BLaER1 treated with 17β-estradiol and CSF1 and Interleukin-3, amounts not matched to agents 10 nM and 100 nM (cell line): ENCODE measurements around the gene LRRC26.

Experiments used
- H3K27ac ChIP-seq, 11 experiments: shearing (Covaris generic); formaldehyde crosslinking; 2 replicates each; pipeline ENCODE4 v1.8.1; 2022
- H3K27me3 ChIP-seq, 11 experiments: shearing (Covaris generic); formaldehyde crosslinking; 2 replicates each; pipeline ENCODE4 v1.8.1; 2022
- H3K36me3 ChIP-seq, 11 experiments: shearing (Covaris generic); formaldehyde crosslinking; 2 replicates each; pipeline ENCODE4 v1.8.1; 2022
- H3K4me1 ChIP-seq, 10 experiments: shearing (Covaris generic); formaldehyde crosslinking; 2 replicates each; pipeline ENCODE4 v1.8.1; 2022
- H3K4me2 ChIP-seq, 11 experiments: shearing (Covaris generic); formaldehyde crosslinking; 2 replicates each; pipeline ENCODE4 v1.8.1; 2022
- H3K4me3 ChIP-seq, 10 experiments: shearing (Covaris generic); formaldehyde crosslinking; 2 replicates each; pipeline ENCODE4 v1.8.1; 2022
- H3K9ac ChIP-seq, 11 experiments: shearing (Covaris generic); formaldehyde crosslinking; 2 replicates each; pipeline ENCODE4 v1.8.1; 2022
- H3K9me3 ChIP-seq, 11 experiments: shearing (Covaris generic); formaldehyde crosslinking; replicated peaks in 1 of 11; 2 replicates each; pipeline ENCODE4 v1.8.1; 2022
- H4K20me1 ChIP-seq, 11 experiments: shearing (Covaris generic); formaldehyde crosslinking; 2 replicates each; pipeline ENCODE4 v1.8.1; 2022
- Cebpa-rat ChIP-seq, 11 experiments: shearing (Covaris generic); IDR thresholded peaks; 2 replicates each; pipeline ENCODE4 v1.8.1; 2022

Gene LRRC26

GRCh38 chr9:137170486-137171148 lies 766 bp upstream of the LRRC26 start:
- Histone ChIP-seq H3K27ac (no peak overlapping the region), H4K20me1 (peaks cover 0 to 91% (median 33%) of the 10 kb centered on the region in 11 experiments; a peak in 18 of 22 replicates), H3K36me3 (no peaks in the 10 kb centered on the region), H3K27me3 (peaks cover 0 to 98% (median 14%) of the 10 kb centered on the region in 11 experiments; a peak in 16 of 22 replicates), H3K4me3 (peak overlapping the region in 4 of 10 experiments; percentile 58 to 70 (median 67); a peak in 5 of 20 replicates), H3K4me1 (peaks cover 33 to 99% (median 97%) of the 10 kb centered on the region in 10 experiments), H3K4me2 (peak overlapping the region in 10 of 11 experiments; percentile 96 to 100 (median 100); a peak in 18 of 22 replicates), H3K9ac (peak overlapping the region in 1 of 11 experiments; percentile 78; a peak in 2 of 22 replicates), H3K9me3 (no peaks in the 10 kb centered on the region)
- TF ChIP-seq Cebpa-rat (IDR thresholded peaks at IDR 0.05): no peak

DNA sequence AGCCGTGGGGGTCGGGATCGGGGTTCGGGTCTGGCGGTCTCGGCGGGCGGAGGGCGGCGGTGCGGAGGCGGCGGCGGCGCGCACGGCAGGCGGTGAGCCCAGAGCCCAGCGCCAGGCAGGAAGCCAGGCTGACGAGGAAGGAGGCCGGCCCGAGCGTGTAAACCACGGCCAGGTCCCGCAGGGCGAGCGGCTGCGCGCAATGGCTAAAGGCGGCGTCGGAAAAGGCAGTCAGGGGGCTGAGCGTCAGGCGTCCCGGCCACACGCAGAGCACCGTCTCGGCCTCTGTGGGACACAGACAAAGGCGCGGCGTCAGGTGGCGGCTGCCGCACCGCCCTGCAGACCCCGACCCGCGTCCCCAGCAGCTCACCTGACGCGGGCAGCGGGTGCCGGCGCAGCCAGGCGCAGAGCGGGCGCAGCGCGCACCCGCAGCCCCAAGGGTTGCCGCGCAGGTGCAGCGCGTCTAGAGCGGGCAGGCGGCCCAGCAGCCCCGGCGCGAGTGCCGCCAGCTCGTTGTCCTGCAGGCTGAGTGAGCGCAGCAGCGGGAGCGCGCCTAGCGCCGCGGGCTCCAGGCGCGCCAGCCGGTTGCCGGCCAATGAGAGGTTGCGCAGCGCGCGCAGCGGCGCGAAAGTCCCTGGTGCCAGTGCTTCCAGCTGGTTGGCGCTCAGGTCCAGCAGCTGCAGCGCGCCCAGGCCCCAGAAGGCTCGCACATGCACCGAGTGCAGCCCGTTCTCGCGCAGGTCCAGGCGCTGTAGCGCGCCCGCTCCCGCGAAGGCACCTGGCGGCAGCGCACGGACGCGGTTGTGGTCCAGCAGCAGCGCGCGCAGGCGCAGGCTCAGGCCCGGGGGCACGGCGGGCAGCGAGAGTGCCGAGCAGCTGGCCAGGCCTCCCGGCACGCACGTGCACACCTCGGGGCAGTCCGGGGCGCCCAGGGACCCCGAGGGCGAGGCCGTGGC lies 671 bp downstream of the LRRC26 start:
- Histone ChIP-seq H4K20me1 (peaks cover 0 to 89% (median 29%) of the 10 kb centered on the region in 11 experiments; a peak in 17 of 22 replicates), H3K4me1 (peaks cover 30 to 97% (median 95%) of the 10 kb centered on the region in 10 experiments), H3K9me3 (no peaks in the 10 kb centered on the region), H3K27me3 (peaks cover 0 to 87% (median 18%) of the 10 kb centered on the region in 11 experiments; a peak in 16 of 22 replicates), H3K27ac (peak overlapping the region in 6 of 11 experiments; percentile 0 to 57 (median 49); a peak in 10 of 22 replicates), H3K4me3 (peak overlapping the region; percentile 55 to 75 (median 66)), H3K4me2 (peak overlapping the region; percentile 96 to 100 (median 100)), H3K9ac (peak overlapping the region; percentile 26 to 79 (median 66); a peak in 19 of 22 replicates), H3K36me3 (peaks cover 0 to 6% (median 0%) of the 10 kb centered on the region in 11 experiments; a peak in 2 of 22 replicates)
- TF ChIP-seq Cebpa-rat (IDR thresholded peaks at IDR 0.05): no peak

DNA sequence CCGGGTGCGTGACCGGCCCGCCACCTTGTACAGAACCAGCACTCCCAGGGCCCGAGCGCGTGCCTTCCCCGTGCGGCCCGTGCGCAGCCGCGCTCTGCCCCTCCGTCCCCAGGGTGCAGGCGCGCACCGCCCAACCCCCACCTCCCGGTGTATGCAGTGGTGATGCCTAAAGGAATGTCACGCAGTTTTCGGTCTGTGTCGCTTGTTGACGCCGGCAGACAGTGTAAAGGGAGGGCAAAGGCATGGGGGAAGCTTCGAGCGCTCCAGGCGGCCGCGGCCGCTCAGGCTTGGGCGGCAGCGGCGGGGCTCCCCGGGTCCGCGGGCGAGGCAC lies 1.3 kb downstream of the LRRC26 start:
- Histone ChIP-seq H3K36me3 (peaks cover 0 to 11% (median 0%) of the 10 kb centered on the region in 11 experiments; a peak in 2 of 22 replicates), H3K9ac (peak overlapping the region; percentile 26 to 79 (median 66); a peak in 19 of 22 replicates), H3K27me3 (peaks cover 0 to 80% (median 18%) of the 10 kb centered on the region in 11 experiments; a peak in 16 of 22 replicates), H3K9me3 (no peaks in the 10 kb centered on the region), H3K4me1 (peaks cover 23 to 95% (median 88%) of the 10 kb centered on the region in 10 experiments), H3K4me2 (peak overlapping the region; percentile 96 to 100 (median 100)), H4K20me1 (peaks cover 0 to 84% (median 28%) of the 10 kb centered on the region in 11 experiments; a peak in 16 of 22 replicates), H3K4me3 (peak overlapping the region; percentile 55 to 75 (median 66)), H3K27ac (peak overlapping the region in 6 of 11 experiments; percentile 0 to 57 (median 49); a peak in 10 of 22 replicates)
- TF ChIP-seq Cebpa-rat (IDR thresholded peaks at IDR 0.05): no peak

DNA sequence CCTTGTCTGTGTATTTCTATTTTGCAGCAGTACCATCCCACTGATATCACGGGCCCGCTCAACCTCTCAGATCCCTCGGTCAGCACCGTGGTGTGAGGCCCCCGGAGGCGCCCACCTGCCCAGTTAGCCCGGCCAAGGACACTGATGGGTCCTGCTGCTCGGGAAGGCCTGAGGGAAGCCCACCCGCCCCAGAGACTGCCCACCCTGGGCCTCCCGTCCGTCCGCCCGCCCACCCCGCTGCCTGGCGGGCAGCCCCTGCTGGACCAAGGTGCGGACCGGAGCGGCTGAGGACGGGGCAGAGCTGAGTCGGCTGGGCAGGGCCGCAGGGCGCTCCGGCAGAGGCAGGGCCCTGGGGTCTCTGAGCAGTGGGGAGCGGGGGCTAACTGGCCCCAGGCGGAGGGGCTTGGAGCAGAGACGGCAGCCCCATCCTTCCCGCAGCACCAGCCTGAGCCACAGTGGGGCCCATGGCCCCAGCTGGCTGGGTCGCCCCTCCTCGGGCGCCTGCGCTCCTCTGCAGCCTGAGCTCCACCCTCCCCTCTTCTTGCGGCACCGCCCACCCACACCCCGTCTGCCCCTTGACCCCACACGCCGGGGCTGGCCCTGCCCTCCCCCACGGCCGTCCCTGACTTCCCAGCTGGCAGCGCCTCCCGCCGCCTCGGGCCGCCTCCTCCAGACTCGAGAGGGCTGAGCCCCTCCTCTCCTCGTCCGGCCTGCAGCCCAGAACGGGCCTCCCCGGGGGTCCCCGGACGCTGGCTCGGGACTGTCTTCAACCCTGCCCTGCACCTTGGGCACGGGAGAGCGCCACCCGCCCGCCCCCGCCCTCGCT lies 1.9 kb downstream of the LRRC26 start:
- TF ChIP-seq Cebpa-rat (IDR thresholded peaks at IDR 0.05): no peak
- H3K27ac ChIP-seq: no peak overlapping the region; a peak in 1 of 22 replicates
- H3K4me1 ChIP-seq: peaks cover 17 to 89% (median 82%) of the 10 kb centered on the region in 10 experiments
- H3K4me3 ChIP-seq: peak overlapping the region; percentile 55 to 75 (median 66); a peak in 18 of 20 replicates
- H3K4me2 ChIP-seq: peak overlapping the region; percentile 96 to 100 (median 100)
- no peaks in the 10 kb centered on the region for H3K9me3 ChIP-seq
- H3K9ac ChIP-seq: peak overlapping the region in 5 of 11 experiments; percentile 46 to 78 (median 65); a peak in 8 of 22 replicates
- H3K27me3 ChIP-seq: peaks cover 0 to 75% (median 18%) of the 10 kb centered on the region in 11 experiments; a peak in 16 of 22 replicates
- peaks cover 0 to 78% (median 25%) of the 10 kb centered on the region in 11 experiments; a peak in 16 of 22 replicates for H4K20me1 ChIP-seq
- peaks cover 0 to 11% (median 0%) of the 10 kb centered on the region in 11 experiments; a peak in 2 of 22 replicates for H3K36me3 ChIP-seq

- H4K20me1 ChIP-seq: peaks cover 0 to 72% (median 20%) of the 10 kb centered on the region in 11 experiments; a peak in 16 of 22 replicates
- no peaks in the 10 kb centered on the region for H3K9me3 ChIP-seq
- peaks cover 17 to 82% (median 76%) of the 10 kb centered on the region in 10 experiments for H3K4me1 ChIP-seq
- peak overlapping the region in 10 of 11 experiments; percentile 96 to 100 (median 100); a peak in 19 of 22 replicates for H3K4me2 ChIP-seq
- H3K9ac ChIP-seq: peak overlapping the region in 4 of 11 experiments; percentile 46 to 78 (median 68); a peak in 7 of 22 replicates
- no peak for TF ChIP-seq Cebpa-rat (IDR thresholded peaks at IDR 0.05)
- peaks cover 0 to 69% (median 18%) of the 10 kb centered on the region in 11 experiments; a peak in 16 of 22 replicates for H3K27me3 ChIP-seq
- H3K36me3 ChIP-seq: peaks cover 0 to 11% (median 0%) of the 10 kb centered on the region in 11 experiments; a peak in 2 of 22 replicates
- H3K27ac ChIP-seq: no peak overlapping the region; a peak in 1 of 22 replicates
- H3K4me3 ChIP-seq: peak overlapping the region in 4 of 10 experiments; percentile 65 to 75 (median 70); a peak in 6 of 20 replicates
Measured at GRCh38 chr9:137167277-137167746, 2.5 kb downstream of the LRRC26 start.

- Histone ChIP-seq H3K9ac (peak overlapping the region in 4 of 11 experiments; percentile 10 to 52 (median 38); a peak in 6 of 22 replicates), H3K4me1 (peaks cover 17 to 75% (median 69%) of the 10 kb centered on the region in 10 experiments), H3K9me3 (no peaks in the 10 kb centered on the region), H4K20me1 (peaks cover 0 to 65% (median 20%) of the 10 kb centered on the region in 11 experiments; a peak in 16 of 22 replicates), H3K36me3 (peaks cover 0 to 11% (median 0%) of the 10 kb centered on the region in 11 experiments; a peak in 2 of 22 replicates), H3K27me3 (peaks cover 0 to 62% (median 18%) of the 10 kb centered on the region in 11 experiments; a peak in 16 of 22 replicates), H3K4me2 (peak overlapping the region in 9 of 11 experiments; percentile 32 to 100 (median 100); a peak in 19 of 22 replicates), H3K4me3 (peak overlapping the region in 2 of 10 experiments; percentile 69 to 70; a peak in 4 of 20 replicates), H3K27ac (no peak overlapping the region)
- TF ChIP-seq Cebpa-rat (IDR thresholded peaks at IDR 0.05): no peak
Measured at GRCh38 chr9:137166380-137167229, 3.2 kb downstream of the LRRC26 start.
